AG04449 (cell line): ENCODE measurements around the gene NUDCD3.

Source experiments
- CTCF ChIA-PET: fragments of 350-600 bp; formaldehyde crosslinking; extraction: SDS; loops from one replicate; lab custom pipeline; 2021; ENCODE audit warnings: antibody characterized with exemption; lab: Yijun Ruan, JAX
- POLR2A ChIA-PET: fragments of 400-600, 350-600 bp; formaldehyde crosslinking; extraction: SDS; loops from one replicate; lab custom pipeline; 2020; ENCODE audit warnings: antibody characterized with exemption, inconsistent platforms; lab: Yijun Ruan, JAX
- DNase-seq: peaks from one replicate; pipeline ENCODE4 v3.0.0-alpha.2; 2010; ENCODE audit warnings: low read depth, low spot score
- H3K4me3 ChIP-seq: 2 replicates; pipeline ENCODE4 v1.5.1; 2011; ENCODE audit warnings: low read depth, mild to moderate bottlenecking, control low read depth, low read length
- CTCF ChIP-seq: IDR thresholded peaks from one replicate; pipeline ENCODE4 v1.5.1; 2011; ENCODE audit warnings: mild to moderate bottlenecking, moderate library complexity, low read length, control low read depth, inconsistent platforms; ENCODE audit not compliant: insufficient read depth; ENCODE audit errors: missing control alignments

The NUDCD3 gene

DNA sequence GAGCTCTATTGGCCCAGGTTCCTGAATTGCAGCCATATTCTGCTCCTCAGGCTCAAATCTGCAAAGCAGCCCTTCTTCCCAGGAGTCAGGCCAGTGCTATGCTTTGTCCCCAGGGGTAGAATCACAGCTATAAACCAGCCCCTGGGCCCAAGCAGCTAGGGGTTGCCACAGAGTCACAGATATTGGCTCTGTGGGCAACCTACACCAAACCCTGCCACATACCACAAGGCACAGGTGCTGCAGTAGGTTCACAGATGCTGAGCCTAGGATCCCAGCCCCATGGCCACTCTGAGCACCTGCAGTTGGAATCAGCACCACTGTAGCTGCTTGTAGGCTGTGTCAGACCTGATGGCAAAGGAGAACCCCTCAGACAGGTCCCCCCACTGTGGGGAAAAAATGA, 122.0 kb downstream of the NUDCD3 start:
- H3K4me3 ChIP-seq: no peak overlapping the region
- POLR2A ChIA-PET: interaction anchor here (0.8 kb wide), 1 partner anchor 12 kb away, joined by 3 read pairs; no protein-coding TSS in a partner anchor
- TF ChIP-seq CTCF: no peak
- no peak for DNase-seq
- CTCF ChIA-PET: interaction anchor here (0.9 kb wide), 1 partner anchor 19 kb away, joined by 3 read pairs; no protein-coding TSS in a partner anchor

DNA sequence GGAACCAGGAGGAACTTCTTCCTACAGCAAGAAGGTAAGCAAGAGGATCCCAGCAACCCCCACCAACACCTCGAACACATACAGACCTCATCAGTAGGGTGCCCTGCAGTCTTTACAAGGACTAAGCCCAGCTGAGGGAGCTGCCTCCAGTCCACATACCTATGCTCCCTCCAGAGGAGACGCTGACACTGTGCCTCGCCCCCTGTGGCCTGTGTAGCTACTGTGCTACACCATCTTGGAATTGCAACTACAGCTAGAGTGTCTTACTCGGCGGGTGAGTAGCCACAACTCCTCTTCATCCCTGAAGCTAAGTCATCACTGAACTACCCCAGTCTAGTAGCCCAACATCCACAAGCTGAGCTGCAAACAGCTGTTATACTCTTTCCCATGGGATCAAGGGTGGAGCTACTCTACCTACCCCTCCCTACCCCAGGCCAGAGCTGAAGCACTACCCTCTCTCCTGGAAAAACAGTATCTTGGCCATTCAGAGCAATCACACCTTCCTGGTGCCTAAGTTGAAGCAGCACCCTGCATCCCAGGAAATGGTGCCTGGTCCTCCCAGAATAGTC, 122.9 kb downstream of the NUDCD3 start:
- H3K4me3 ChIP-seq: no peak overlapping the region
- TF ChIP-seq CTCF: no peak
- ChIA-PET POLR2A (interaction anchor here (0.8 kb wide), 1 partner anchor 13 kb away, joined by 3 read pairs; no protein-coding TSS in a partner anchor), CTCF (interaction anchor here (0.9 kb wide), 1 partner anchor 18 kb away, joined by 3 read pairs; no protein-coding TSS in a partner anchor)
- DNase-seq: no peak

GRCh38 chr7:44366986-44367385, 123.5 kb downstream of the NUDCD3 start:
- TF ChIP-seq CTCF: no peak
- no peak overlapping the region for H3K4me3 ChIP-seq
- POLR2A ChIA-PET: no interaction called here

GRCh38 chr7:44353668-44354067, 136.8 kb downstream of the NUDCD3 start:
- TF ChIP-seq CTCF: no peak
- no peak for DNase-seq
- no peak overlapping the region for H3K4me3 ChIP-seq
- CTCF ChIA-PET: no interaction called here
- POLR2A ChIA-PET: no interaction called here

More at GRCh38 chr7:44366986-44367385, 123.5 kb downstream of the NUDCD3 start:
- no peak for DNase-seq
- CTCF ChIA-PET: no interaction called here

DNA sequence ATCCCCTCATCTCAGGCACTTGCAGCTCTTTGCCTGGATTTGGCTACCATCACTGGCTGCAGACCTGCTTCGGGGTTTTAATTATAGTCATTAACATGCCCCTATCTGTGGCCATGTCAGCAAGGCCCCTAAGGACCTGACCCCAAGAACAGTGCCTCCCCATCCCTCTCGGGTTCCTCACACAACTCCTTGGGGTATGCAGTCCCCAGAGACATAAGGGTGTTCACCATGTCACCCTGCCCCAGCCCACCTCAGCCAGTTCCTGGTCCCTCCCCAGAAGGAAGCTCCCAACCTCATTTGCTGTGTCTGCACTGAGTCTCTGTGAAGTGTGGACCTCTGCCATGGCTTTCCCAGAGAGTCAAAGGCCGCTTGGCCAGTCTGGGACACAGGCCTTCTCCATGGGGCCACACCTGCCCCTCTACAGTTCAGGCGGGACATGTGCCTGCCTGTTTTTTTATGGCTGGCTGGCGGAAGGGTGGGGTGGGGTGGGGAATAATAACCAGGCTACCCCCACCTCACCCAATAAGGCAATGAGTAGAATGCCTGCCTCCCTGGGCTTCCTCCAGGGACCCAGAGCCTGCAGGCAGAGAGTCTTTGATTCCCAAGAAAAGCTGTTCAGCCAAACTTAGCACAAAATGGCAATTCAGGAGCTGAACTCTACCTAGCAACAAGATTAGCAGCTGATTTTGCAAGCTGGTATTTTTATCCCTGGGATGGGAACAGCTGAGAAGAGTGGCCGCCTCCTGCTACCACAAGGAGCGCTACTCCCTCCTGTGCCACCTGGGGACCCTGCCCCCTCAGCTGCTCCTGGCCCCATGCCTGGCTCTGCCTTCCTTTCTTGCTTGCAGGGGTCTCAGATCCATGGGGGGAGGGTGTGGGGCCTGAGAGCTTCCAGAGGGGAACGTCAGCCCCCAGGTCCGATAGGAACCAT, 141.3 kb downstream of the NUDCD3 start:
- TF ChIP-seq CTCF: no peak
- H3K4me3 ChIP-seq: no peak overlapping the region
- DNase-seq: no peak
- POLR2A ChIA-PET: no interaction called here
- CTCF ChIA-PET: interaction anchor here (0.6 to 5.9 kb wide), 23 partner anchors 10 to 226 kb away, joined by 3 to 76 read pairs (median 4); partner anchors contain the start of gene NUDCD3

GRCh38 chr7:44348300-44348699, 142.2 kb downstream of the NUDCD3 start:
- CTCF ChIA-PET: interaction anchor here (0.6 to 5.9 kb wide), 24 partner anchors 11 to 226 kb away, joined by 3 to 76 read pairs (median 5); partner anchors contain the start of gene NUDCD3
- no peak overlapping the region for H3K4me3 ChIP-seq
- peak; percentile 65 for TF ChIP-seq CTCF
- DNase-seq: no peak
- POLR2A ChIA-PET: no interaction called here
